SKM-1 (cell line): ENCODE measurements around the gene COL19A1.
"Not testable (repeated sequence)": the region's sequence is repeated elsewhere in the genome, so short reads cannot be mapped to it uniquely, and the experiment has no call there.

Experiments
- DNase-seq: peaks from one replicate; lab custom pipeline; 2025; ENCODE audit not compliant: unreplicated experiment; lab: John Stamatoyannopoulos, UW

COL19A1 gene

GRCh38 chr6:69866770-69867638 is 648 bp downstream of the COL19A1 start:
- DNase-seq: peak; percentile 31

DNA sequence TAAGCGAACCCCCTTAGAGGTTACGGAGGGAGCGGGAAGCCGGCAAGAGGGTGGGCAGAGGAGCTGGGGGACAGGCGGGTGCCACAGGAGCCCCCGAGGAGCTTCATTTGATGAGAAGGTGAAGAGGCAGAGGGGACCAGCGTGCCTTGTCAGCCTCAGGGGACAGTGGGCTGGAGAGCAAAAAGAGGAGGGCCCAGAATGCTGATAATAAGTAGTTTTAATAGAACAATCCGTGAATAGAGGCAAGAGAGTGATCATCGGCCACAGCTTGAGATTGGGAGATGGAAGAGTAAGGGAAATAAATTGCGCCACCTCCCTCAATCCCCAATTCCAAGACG is 1.3 kb downstream of the COL19A1 start:
- no peak for DNase-seq

- no peak for DNase-seq
These were observed 2.0 kb downstream of the COL19A1 start for GRCh38 chr6:69868252-69868804.

GRCh38 chr6:69868961-69869360 is 2.6 kb downstream of the COL19A1 start:
- no peak for DNase-seq

GRCh38 chr6:69871107-69871506 is 4.8 kb downstream of the COL19A1 start:
- DNase-seq: no peak

GRCh38 chr6:69873291-69873690 is 6.9 kb downstream of the COL19A1 start:
- no peak for DNase-seq

GRCh38 chr6:69875715-69876114 is 9.4 kb downstream of the COL19A1 start:
- DNase-seq: no peak

DNA sequence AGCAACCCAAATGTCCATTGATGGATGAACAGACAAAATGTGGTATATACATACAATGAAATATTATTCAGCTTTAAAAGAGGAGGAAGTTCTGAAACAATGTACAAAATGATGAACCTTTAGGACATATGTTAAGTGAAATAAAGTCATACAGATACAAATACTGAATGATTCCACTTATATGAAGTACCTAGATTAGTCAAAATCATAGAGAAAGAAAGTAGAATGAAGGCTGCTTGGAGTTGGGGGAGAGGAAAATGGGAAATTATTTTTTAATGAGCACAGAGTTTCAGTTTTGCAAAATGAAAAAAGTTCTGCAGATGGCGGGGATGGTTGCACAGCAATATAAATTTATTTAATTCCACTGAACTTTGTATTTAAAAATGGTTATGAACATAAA is 12.4 kb downstream of the COL19A1 start:
- no peak for DNase-seq

- DNase-seq: no peak
These were observed 14.2 kb downstream of the COL19A1 start for GRCh38 chr6:69880601-69881000.

GRCh38 chr6:69881322-69882151 is 15.2 kb downstream of the COL19A1 start:
- peak; percentile 78 for DNase-seq

DNA sequence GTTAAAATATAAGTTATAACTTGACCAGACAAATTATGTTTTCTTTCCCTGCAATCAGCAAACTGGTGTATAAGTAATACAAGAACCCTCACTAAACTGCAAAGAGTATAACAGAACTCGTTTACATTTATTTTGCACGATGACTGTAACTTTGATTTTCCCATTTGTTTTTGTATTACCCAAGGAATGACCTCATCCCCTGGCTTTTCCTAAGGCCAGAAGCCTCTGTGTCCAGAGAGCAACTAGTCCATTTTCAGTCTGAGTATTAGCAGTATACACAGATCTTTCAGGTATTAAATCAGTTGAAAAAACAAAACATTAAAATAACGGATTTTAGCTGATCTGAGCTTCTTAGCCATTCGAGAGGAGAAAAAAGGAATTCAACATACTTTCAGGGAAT is 17.2 kb downstream of the COL19A1 start:
- DNase-seq: no peak

DNA sequence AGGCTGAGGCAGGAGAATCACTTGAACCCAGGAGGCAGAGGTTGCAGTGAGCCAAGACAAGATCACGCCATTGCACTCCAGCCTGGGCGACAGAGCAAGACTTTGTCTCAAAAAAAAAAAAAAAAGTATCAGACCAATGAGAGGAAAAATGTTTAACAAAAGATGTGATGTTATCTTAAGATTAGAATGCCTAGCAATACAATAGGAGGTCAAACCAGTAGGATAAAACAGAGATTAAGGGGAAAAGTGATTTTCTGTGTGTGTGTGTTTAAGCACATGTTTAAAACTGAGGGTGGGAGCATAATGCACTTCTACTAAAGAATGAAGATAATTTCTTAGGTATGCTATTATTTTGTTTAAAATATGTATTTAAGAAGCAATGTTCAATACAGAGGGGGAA is 17.9 kb downstream of the COL19A1 start:
- DNase-seq: no peak

DNA sequence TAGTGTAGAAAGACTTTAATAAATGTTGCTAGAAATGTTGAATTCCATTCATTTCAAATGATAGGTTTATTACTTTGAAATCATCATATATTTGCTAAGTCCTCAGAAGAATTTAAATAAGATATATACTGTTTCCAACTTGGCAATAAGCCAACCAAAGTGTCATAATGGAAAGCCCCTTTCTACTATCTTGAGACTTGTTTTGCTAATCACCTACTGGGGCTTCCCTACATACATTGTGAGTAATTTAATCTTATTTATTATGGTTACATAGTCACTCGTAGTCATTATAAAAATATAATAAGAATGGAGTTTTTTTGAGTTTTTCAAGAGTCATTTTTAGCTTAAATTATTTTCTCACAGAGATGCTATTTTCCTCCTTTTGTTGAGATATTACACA is 20.7 kb downstream of the COL19A1 start:
- no peak for DNase-seq

GRCh38 chr6:69887714-69888345 is 21.5 kb downstream of the COL19A1 start:
- no peak for DNase-seq

DNA sequence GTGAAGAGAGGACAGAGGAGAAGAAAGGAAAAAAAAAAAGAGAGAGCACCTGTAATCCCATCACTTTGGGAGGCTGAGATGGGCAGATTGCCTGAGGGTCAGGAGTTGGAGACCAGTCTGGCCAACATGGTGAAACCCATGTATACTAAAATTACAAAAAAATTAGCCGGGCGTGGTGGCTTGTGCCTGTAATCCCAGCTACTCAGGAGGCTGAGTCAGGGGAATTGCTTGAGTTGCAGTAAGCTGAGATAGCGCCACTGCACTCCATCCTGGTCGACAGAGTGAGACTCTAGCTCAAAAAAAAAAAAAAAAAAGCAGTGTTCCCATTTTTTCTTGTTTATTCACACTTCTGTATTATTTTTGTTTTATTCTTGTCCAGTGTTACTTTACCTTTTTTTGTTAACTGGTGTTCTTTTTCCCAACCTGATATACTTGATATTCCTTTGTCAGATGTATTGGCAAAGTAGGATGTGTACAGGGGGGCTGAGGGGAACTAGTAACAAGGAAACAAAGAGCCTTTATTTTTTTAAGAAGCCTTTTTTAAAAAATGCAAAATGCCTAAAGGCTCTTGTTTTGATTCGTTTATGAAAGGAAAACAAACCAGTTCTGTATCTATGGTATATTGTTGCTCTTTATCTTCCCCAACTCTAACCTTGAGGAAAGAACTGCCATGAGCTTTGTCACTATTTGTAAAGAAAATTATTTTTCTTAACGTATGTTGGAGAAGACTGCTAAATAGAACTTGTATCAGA is 22.3 kb downstream of the COL19A1 start:
- no peak for DNase-seq

DNA sequence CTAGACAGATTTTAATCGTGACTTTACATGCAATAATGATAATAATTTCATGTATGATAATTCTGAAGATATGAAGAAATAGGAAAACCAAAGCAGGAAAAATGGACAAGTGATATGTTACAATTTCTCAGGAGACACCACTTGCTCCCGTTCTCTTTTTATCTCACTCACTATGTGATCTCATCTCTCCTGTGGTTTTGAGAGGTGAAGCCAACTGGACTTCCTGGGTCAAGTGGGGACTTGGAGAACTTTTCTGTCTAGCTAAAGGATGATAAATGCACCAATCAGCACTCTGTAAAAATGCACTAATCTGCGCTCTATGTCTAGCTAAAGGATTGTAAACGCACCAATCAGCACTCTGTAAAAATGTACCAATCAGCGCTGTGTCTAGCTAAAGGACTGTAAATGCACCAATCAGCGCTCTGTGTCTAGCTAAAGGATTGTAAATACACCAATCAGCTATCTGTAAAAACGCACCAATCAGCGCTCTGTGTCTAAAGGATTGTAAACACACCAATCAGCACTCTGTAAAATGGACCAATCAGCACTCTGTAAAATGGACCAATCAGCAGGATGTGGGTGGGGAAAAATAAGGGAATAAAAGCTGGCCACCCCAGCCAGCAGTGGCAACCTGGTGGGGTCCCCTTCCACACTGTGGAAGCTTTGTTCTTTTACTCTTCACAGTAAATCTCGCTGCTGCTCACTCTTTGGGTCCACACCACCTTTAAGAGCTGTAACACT is 23.0 kb downstream of the COL19A1 start:
- DNase-seq: not testable (repeated sequence)

DNA sequence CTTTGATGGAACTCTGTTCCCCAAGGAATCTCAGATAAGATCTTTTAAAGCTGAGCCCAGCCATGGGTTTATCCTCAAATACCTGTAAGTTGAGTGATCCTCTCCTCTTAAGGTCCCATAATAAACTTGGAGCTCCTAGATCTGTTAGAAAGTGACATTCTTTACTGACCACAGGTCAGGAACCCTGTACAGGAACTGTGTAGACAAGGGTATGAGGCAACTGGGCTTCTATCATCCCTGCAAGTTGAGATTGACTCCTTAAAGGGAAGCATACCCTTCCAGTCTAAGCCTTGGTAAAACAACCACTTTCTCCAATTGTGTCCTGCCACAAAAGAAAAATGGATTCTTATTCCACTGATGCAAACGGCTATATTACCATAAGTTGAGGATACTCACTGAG is 26.2 kb downstream of the COL19A1 start:
- peak; percentile 19 for DNase-seq

- DNase-seq: not testable (repeated sequence)
These were observed 26.9 kb downstream of the COL19A1 start for GRCh38 chr6:69893266-69893665.

- peak; percentile 64 for DNase-seq
These were observed 28.4 kb downstream of the COL19A1 start for GRCh38 chr6:69894578-69895347.
